SU-DHL-6 (cell line): ENCODE measurements around the gene ADGRG1.
"Not testable (repeated sequence)": the region's sequence is repeated elsewhere in the genome, so short reads cannot be mapped to it uniquely, and the experiment has no call there.

Source experiments
- CTCF ChIP-seq: fragments of 200-600 bp; sonication (generic); IDR thresholded peaks from one replicate; pipeline ENCODE4 v1.5.1; 2017; ENCODE audit warnings: antibody characterized with exemption, mild to moderate bottlenecking, low read length, moderate library complexity; ENCODE audit not compliant: insufficient read depth, poor library complexity, severe bottlenecking
- EZH2phosphoT487 ChIP-seq: fragments of 200-600 bp; sonication (generic), shearing (Covaris generic); conservative IDR thresholded peaks from 2 replicates; pipeline ENCODE4 v1.6.1; 2018; ENCODE audit warnings: mild to moderate bottlenecking, antibody characterized with exemption, low read length, moderate library complexity, mixed read lengths

GRCh38 chr16:57671451-57671850 is 43.0 kb downstream of the ADGRG1 start:
- TF ChIP-seq CTCF, EZH2phosphoT487: not testable (repeated sequence)
